Measurements from ENCODE around the gene EIF4H.
"Not testable (repeated sequence)": the region's sequence is repeated elsewhere in the genome, so short reads cannot be mapped to it uniquely, and the experiment has no call there.

The EIF4H gene

DNA sequence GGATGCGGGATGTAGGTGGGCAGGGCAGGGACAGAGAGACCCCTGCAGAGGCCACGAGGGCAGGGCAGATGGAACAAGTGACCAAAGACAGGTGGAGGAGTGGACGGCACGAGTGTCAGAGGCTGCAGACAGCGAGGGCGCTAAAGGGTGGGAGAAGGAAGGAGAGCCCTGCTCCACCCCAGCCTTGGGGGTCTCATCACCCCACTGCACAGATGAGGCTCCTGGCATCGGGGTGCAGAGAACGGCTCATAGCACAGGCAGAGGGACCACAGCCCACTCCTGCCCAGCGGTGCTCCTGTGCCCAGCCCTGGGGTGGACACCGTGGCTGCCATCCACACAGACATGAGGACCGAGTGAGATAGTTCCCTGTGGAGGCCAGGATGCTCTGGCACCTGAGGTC, 33.4 kb downstream of the EIF4H start:
- TF ChIP-seq, protein P1, sequence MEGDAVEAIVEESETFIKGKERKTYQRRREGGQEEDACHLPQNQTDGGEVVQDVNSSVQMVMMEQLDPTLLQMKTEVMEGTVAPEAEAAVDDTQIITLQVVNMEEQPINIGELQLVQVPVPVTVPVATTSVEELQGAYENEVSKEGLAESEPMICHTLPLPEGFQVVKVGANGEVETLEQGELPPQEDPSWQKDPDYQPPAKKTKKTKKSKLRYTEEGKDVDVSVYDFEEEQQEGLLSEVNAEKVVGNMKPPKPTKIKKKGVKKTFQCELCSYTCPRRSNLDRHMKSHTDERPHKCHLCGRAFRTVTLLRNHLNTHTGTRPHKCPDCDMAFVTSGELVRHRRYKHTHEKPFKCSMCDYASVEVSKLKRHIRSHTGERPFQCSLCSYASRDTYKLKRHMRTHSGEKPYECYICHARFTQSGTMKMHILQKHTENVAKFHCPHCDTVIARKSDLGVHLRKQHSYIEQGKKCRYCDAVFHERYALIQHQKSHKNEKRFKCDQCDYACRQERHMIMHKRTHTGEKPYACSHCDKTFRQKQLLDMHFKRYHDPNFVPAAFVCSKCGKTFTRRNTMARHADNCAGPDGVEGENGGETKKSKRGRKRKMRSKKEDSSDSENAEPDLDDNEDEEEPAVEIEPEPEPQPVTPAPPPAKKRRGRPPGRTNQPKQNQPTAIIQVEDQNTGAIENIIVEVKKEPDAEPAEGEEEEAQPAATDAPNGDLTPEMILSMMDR (IDR thresholded peaks at IDR 0.05; ENCODE audit: low read length, missing control alignments) = no peak
- DNase-seq (ENCODE audit: low read depth) = no peak
- no peak overlapping the region for H3K4me3 ChIP-seq (replicated peaks; ENCODE audit: low read depth, low read length)

DNA sequence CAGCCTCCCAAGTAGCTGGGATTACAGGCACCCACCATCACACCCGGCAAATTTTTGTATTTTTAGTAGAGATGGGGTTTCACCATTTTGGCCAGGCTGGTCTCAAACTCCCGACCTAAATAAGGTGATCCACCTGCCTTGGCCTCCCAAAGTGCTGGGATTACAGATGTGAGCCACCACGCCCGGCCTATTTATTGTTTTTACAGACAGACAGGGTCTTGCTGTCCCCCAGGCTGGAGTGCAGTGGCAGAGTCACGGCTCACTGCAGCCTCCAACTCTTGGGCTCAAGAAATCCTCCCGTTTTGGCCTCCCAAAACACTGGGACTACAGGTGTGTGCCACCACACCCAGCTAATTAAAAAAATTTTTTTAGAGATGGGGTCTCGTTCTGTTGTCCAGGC, 34.1 kb downstream of the EIF4H start:
- H3K4me3 ChIP-seq (replicated peaks; ENCODE audit: low read depth, low read length); DNase-seq (ENCODE audit: low read depth): not testable (repeated sequence)

DNA sequence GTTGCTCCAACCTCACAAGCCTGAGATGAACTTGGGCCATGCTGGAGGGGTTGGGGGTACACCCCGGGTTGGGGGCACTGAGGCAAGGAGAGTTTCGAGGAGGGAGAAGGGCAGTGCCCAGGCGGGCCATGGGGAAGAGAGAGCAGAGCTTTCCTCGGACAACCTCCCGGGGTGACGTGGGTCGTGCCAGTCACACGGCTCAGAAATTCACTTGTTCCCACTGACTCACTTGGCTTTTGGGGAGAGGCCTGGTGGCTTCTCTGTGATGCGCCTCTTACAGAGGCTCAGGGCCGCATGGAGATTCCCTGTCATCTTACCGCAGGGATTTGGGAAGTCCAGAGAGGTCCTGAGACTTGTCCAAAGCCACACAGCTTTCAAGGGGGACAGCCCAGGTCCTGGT, 38.5 kb downstream of the EIF4H start:
- DNase-seq (ENCODE audit: low read depth) = no peak
- H3K4me3 ChIP-seq (replicated peaks; ENCODE audit: low read depth, low read length) = no peak overlapping the region
- TF ChIP-seq, protein P1 (IDR thresholded peaks at IDR 0.05; ENCODE audit: low read length, missing control alignments) = no peak

DNA sequence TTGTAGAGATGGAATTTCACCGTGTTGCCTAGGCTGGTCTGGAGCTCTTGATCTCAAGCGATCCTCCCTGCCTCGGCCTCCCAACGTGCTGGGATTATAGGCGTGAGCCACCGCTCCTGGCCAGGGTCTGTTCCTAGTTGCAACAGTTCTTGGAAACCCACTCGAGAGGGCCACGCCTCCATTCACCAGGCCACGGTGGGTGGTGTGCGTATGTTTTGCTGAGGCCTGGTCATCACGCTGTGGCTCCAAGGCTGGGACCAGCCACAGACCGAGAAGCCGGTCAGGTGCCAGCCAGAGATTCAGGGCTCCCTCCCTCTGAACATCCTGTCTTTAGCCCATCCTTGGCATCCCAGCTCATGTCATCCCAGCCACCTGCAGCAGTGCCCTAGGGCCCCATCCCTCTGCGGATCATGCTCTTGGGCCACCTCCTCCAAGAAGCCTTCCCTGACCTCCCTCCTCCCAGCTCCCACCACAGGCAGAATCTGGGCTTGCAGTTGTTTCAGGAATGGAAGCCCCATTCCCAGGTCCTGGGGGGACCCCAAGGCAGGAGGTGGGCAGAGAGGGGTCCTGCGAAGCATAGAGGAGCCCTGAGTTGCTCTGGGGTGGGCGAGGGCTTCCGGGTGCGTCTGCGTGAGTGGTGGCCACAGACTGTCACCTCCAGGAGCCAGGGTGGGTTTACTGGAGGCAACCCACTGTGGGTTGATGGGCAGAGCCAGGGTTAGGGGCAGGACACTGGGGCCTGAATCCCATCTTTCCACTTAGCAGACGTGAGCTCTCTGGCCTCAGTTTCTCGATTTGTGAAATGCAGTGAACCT, 40.9 kb downstream of the EIF4H start:
- DNase-seq (ENCODE audit: low read depth) = no peak
- TF ChIP-seq, protein P1 (IDR thresholded peaks at IDR 0.05; ENCODE audit: low read length, missing control alignments) = no peak
- no peak overlapping the region for H3K4me3 ChIP-seq (replicated peaks; ENCODE audit: low read depth, low read length)

DNA sequence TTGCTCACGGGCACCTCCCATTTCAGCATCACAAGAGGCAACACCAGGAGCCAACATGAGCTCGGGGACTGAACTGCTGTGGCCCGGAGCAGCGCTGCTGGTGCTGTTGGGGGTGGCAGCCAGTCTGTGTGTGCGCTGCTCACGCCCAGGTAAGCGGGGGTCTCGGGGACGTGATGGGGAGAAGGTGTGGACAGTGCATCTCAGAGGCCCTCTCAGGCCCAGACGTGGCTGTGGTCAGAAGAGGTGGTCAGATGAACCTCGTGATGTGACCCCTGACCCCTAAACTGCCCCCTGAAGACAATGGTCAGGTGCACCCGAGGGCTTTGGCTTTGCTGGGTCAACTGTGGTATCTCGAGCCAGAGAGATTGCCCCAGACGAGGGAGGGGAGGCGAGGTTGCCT, 41.8 kb downstream of the EIF4H start:
- DNase-seq (ENCODE audit: low read depth) = no peak
- H3K4me3 ChIP-seq (replicated peaks; ENCODE audit: low read depth, low read length) = no peak overlapping the region
- TF ChIP-seq, protein P1 (IDR thresholded peaks at IDR 0.05; ENCODE audit: low read length, missing control alignments) = no peak

DNA sequence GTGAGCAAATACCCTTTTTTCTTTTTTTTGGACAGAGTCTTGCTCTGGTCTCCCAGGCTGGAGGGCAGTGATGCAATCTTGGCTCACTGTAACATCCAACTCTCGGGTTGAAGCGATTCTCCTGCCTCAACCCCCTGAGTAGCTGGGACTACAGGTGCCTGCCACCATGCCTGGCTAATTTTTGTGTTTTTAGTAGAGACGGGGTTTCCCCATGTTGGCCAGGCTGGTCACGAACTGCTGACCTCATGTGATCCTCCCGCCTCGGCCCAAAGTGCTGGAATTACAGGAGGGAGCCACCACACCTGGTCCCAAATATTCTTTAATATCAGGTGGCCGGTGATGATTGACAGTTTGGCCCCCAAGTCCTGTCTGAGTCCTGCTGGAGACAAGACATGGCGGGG, 42.2 kb downstream of the EIF4H start:
- no peak overlapping the region for H3K4me3 ChIP-seq (replicated peaks; ENCODE audit: low read depth, low read length)
- TF ChIP-seq, protein P1 (IDR thresholded peaks at IDR 0.05; ENCODE audit: low read length, missing control alignments) = no peak
- DNase-seq (ENCODE audit: low read depth) = no peak

DNA sequence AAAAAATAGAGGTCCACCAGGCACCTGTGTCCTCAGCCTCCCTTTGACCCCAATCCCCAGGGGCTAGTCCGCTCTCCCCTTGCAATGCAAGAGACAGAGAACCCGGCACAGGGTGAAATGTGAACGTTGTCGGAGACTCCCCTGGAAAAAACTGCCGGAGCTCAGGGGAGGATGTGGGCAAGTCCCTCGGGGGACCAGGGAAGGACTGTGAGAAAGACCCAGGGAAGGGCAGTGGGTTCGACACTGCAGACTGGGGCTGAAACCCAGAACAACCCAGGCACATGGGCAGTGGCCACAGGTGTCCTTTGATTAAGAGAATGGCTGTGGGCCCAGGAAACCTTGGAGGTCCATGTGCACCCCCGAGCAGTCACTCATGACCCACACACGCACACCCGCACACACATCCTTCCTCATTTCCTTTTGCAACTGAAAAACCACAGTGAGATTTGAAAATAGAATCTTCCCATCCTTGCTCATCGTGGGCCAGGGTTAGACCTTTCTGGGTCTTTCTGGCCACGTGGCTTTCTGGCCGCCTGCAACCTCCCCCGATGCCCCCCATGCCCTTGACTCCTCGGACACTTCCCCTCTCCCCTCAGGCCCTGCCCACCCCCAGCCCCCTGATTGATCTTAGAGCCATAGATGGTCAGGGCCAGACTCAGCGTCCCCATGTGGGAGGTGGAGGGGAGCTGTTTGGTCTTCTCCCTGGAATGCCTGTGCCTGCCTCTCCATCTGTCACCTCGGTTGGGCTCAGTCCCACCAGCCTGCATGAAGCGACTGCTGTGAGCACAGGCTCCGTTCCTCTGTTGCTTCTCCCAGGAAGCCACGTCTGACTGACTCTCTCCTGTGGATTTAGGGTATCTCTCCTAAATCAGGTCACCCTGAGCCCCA, 43.5 kb downstream of the EIF4H start:
- H3K4me3 ChIP-seq (replicated peaks; ENCODE audit: low read depth, low read length) = no peak overlapping the region
- no peak for DNase-seq (ENCODE audit: low read depth)

More for the DNA sequence above, 43.5 kb downstream of the EIF4H start:
- TF ChIP-seq, protein P1 (IDR thresholded peaks at IDR 0.05; ENCODE audit: low read length, missing control alignments) = no peak

Data from fibroblast of pulmonary artery (primary cell).